Measurements from ENCODE around the gene BANK1.
"Not testable (repeated sequence)": the region's sequence is repeated elsewhere in the genome, so short reads cannot be mapped to it uniquely, and the experiment has no call there.

The BANK1 gene

GRCh38 chr4:101870874-101871273 lies 80.3 kb downstream of the BANK1 start:
- Mint-ChIP-seq H3K27me3 (no peaks in the 10 kb centered on the region), H3K4me1 (peaks cover 40% of the 10 kb centered on the region), H3K36me3 (peaks cover 41% of the 10 kb centered on the region), H3K27ac (peak overlapping the region; percentile 90), H3K4me3 (peak overlapping the region; percentile 54), H3K9me3 (peaks cover 5% of the 10 kb centered on the region)
- DNase-seq (ENCODE audit: low spot score in 2 of 2): no peak
- no peak for ATAC-seq (ENCODE audit: low read depth)

- Mint-ChIP-seq H3K27ac (peak overlapping the region; percentile 90), H3K9me3 (peaks cover 10% of the 10 kb centered on the region), H3K4me1 (peaks cover 51% of the 10 kb centered on the region), H3K27me3 (no peaks in the 10 kb centered on the region), H3K36me3 (peaks cover 50% of the 10 kb centered on the region), H3K4me3 (peak overlapping the region; percentile 54)
- DNase-seq (ENCODE audit: low spot score in 2 of 2): no peak
- ATAC-seq (ENCODE audit: low read depth): peak; percentile 31
Observed at GRCh38 chr4:101871962-101872676, 81.6 kb downstream of the BANK1 start.

- DNase-seq (ENCODE audit: low spot score in 2 of 2) (no peak), ATAC-seq (ENCODE audit: low read depth) (no peak)
- peak overlapping the region; percentile 20 for H3K27ac Mint-ChIP-seq
- H3K27me3 Mint-ChIP-seq: no peaks in the 10 kb centered on the region
- peaks cover 23% of the 10 kb centered on the region for H3K4me1 Mint-ChIP-seq
- H3K4me3 Mint-ChIP-seq: no peak overlapping the region
- H3K9me3 Mint-ChIP-seq: peaks cover 15% of the 10 kb centered on the region
- peaks cover 68% of the 10 kb centered on the region for H3K36me3 Mint-ChIP-seq
Observed at GRCh38 chr4:101885574-101885973, 95.0 kb downstream of the BANK1 start.

GRCh38 chr4:101886826-101887225 lies 96.3 kb downstream of the BANK1 start:
- no peak for DNase-seq (ENCODE audit: low spot score in 2 of 2)
- H3K27me3 Mint-ChIP-seq: no peaks in the 10 kb centered on the region
- peaks cover 20% of the 10 kb centered on the region for H3K9me3 Mint-ChIP-seq
- H3K4me1 Mint-ChIP-seq: peaks cover 23% of the 10 kb centered on the region
- no peak overlapping the region for H3K4me3 Mint-ChIP-seq
- ATAC-seq (ENCODE audit: low read depth): no peak
- no peak overlapping the region for H3K27ac Mint-ChIP-seq
- H3K36me3 Mint-ChIP-seq: peaks cover 67% of the 10 kb centered on the region

GRCh38 chr4:101888472-101888871 lies 97.9 kb downstream of the BANK1 start:
- peaks cover 19% of the 10 kb centered on the region for H3K9me3 Mint-ChIP-seq
- H3K27me3 Mint-ChIP-seq: no peaks in the 10 kb centered on the region
- H3K4me1 Mint-ChIP-seq: peaks cover 14% of the 10 kb centered on the region
- no peak overlapping the region for H3K4me3 Mint-ChIP-seq
- H3K27ac Mint-ChIP-seq: no peak overlapping the region
- no peak for DNase-seq (ENCODE audit: low spot score in 2 of 2)
- ATAC-seq (ENCODE audit: low read depth): no peak
- peaks cover 59% of the 10 kb centered on the region for H3K36me3 Mint-ChIP-seq

- not testable (repeated sequence) for DNase-seq (ENCODE audit: low spot score in 2 of 2); H3K4me3 Mint-ChIP-seq; H3K9me3 Mint-ChIP-seq; H3K27me3 Mint-ChIP-seq; ATAC-seq (ENCODE audit: low read depth)
- peaks cover 10% of the 10 kb centered on the region for H3K4me1 Mint-ChIP-seq
- peaks cover 58% of the 10 kb centered on the region for H3K36me3 Mint-ChIP-seq
- peak overlapping the region; percentile 53 for H3K27ac Mint-ChIP-seq
Observed at GRCh38 chr4:101905527-101905926, 115.0 kb downstream of the BANK1 start.

GRCh38 chr4:101910786-101911373 lies 120.3 kb downstream of the BANK1 start:
- DNase-seq (ENCODE audit: low spot score in 2 of 2): no peak
- peaks cover 52% of the 10 kb centered on the region for H3K36me3 Mint-ChIP-seq
- no peak for ATAC-seq (ENCODE audit: low read depth)
- H3K27ac Mint-ChIP-seq: no peak overlapping the region
- peaks cover 6% of the 10 kb centered on the region for H3K9me3 Mint-ChIP-seq
- H3K4me3 Mint-ChIP-seq: no peak overlapping the region
- no peaks in the 10 kb centered on the region for H3K27me3 Mint-ChIP-seq
- peaks cover 14% of the 10 kb centered on the region for H3K4me1 Mint-ChIP-seq

GRCh38 chr4:101911616-101912015 lies 121.1 kb downstream of the BANK1 start:
- H3K4me1 Mint-ChIP-seq: peaks cover 14% of the 10 kb centered on the region
- H3K27me3 Mint-ChIP-seq: no peaks in the 10 kb centered on the region
- H3K36me3 Mint-ChIP-seq: peaks cover 45% of the 10 kb centered on the region
- no peak for ATAC-seq (ENCODE audit: low read depth)
- DNase-seq (ENCODE audit: low spot score in 2 of 2): no peak
- peaks cover 6% of the 10 kb centered on the region for H3K9me3 Mint-ChIP-seq
- H3K27ac Mint-ChIP-seq: peak overlapping the region; percentile 65
- H3K4me3 Mint-ChIP-seq: no peak overlapping the region

- ATAC-seq (ENCODE audit: low read depth) (no peak), DNase-seq (ENCODE audit: low spot score in 2 of 2) (no peak)
- Mint-ChIP-seq H3K4me1 (peaks cover 19% of the 10 kb centered on the region), H3K27me3 (no peaks in the 10 kb centered on the region), H3K36me3 (peaks cover 32% of the 10 kb centered on the region), H3K9me3 (peaks cover 4% of the 10 kb centered on the region), H3K27ac (no peak overlapping the region), H3K4me3 (no peak overlapping the region)
Observed at GRCh38 chr4:101914761-101915160, 124.2 kb downstream of the BANK1 start.

- Mint-ChIP-seq H3K9me3 (no peaks in the 10 kb centered on the region), H3K4me1 (peaks cover 20% of the 10 kb centered on the region), H3K36me3 (peaks cover 31% of the 10 kb centered on the region), H3K4me3 (no peak overlapping the region), H3K27me3 (no peaks in the 10 kb centered on the region), H3K27ac (peak overlapping the region; percentile 81)
- DNase-seq (ENCODE audit: low spot score in 2 of 2) (no peak), ATAC-seq (ENCODE audit: low read depth) (no peak)
Observed at GRCh38 chr4:101919373-101919977, 128.9 kb downstream of the BANK1 start.

GRCh38 chr4:101921370-101921769 lies 130.8 kb downstream of the BANK1 start:
- H3K27me3 Mint-ChIP-seq: no peaks in the 10 kb centered on the region
- peaks cover 20% of the 10 kb centered on the region for H3K4me1 Mint-ChIP-seq
- peak overlapping the region; percentile 71 for H3K27ac Mint-ChIP-seq
- peaks cover under 1% of the 10 kb centered on the region for H3K9me3 Mint-ChIP-seq
- H3K4me3 Mint-ChIP-seq: no peak overlapping the region
- DNase-seq (ENCODE audit: low spot score in 2 of 2) (no peak), ATAC-seq (ENCODE audit: low read depth) (no peak)
- H3K36me3 Mint-ChIP-seq: peaks cover 33% of the 10 kb centered on the region

GRCh38 chr4:101931619-101932018 lies 141.1 kb downstream of the BANK1 start:
- Mint-ChIP-seq H3K4me1 (peaks cover 25% of the 10 kb centered on the region), H3K27me3 (no peaks in the 10 kb centered on the region), H3K9me3 (peaks cover 3% of the 10 kb centered on the region), H3K4me3 (no peak overlapping the region), H3K36me3 (peaks cover 59% of the 10 kb centered on the region), H3K27ac (peak overlapping the region; percentile 61)
- ATAC-seq (ENCODE audit: low read depth) (no peak), DNase-seq (ENCODE audit: low spot score in 2 of 2) (no peak)

- no peak for ATAC-seq (ENCODE audit: low read depth)
- no peaks in the 10 kb centered on the region for H3K27me3 Mint-ChIP-seq
- H3K36me3 Mint-ChIP-seq: peaks cover 55% of the 10 kb centered on the region
- H3K27ac Mint-ChIP-seq: peak overlapping the region; percentile 83
- DNase-seq (ENCODE audit: low spot score in 2 of 2): no peak
- H3K4me1 Mint-ChIP-seq: peaks cover 20% of the 10 kb centered on the region
- no peak overlapping the region for H3K4me3 Mint-ChIP-seq
- H3K9me3 Mint-ChIP-seq: peaks cover 2% of the 10 kb centered on the region
Observed at GRCh38 chr4:101933855-101934254, 143.3 kb downstream of the BANK1 start.

GRCh38 chr4:101938836-101939235 lies 148.3 kb downstream of the BANK1 start:
- DNase-seq (ENCODE audit: low spot score in 2 of 2): no peak
- Mint-ChIP-seq H3K27me3 (no peaks in the 10 kb centered on the region), H3K36me3 (peaks cover 69% of the 10 kb centered on the region), H3K9me3 (peaks cover 2% of the 10 kb centered on the region), H3K4me1 (peaks cover 34% of the 10 kb centered on the region), H3K27ac (peak overlapping the region; percentile 63), H3K4me3 (no peak overlapping the region)
- no peak for ATAC-seq (ENCODE audit: low read depth)

All from memory B cell (primary cell).